GM23248 (cell line): ENCODE results near the gene DCAF16.

ENCODE experiments used
- EZH2 ChIP-seq: fragments of 200-600 bp; sonication (generic); IDR thresholded peaks from 2 replicates; pipeline ENCODE4 v1.6.1; 2018; ENCODE audit warnings: antibody characterized with exemption, mild to moderate bottlenecking; ENCODE audit not compliant: insufficient read depth, poor library complexity, severe bottlenecking
- EZH2phosphoT487 ChIP-seq: fragments of 200-600 bp; sonication (generic); IDR thresholded peaks from 2 replicates; pipeline ENCODE4 v1.6.1; 2018; ENCODE audit warnings: antibody characterized with exemption, moderate library complexity, mild to moderate bottlenecking, low read depth; ENCODE audit not compliant: insufficient read depth

GRCh38 chr4:17786567-17786966 lies 24.0 kb downstream of the DCAF16 start:
- TF ChIP-seq EZH2, result no peak
- no peak for TF ChIP-seq EZH2phosphoT487
